Stimulated activated CD8-positive, alpha-beta memory T cell treated with anti-CD3 and anti-CD28 coated beads, Interleukin-7, amount 100 ng/mL, for 4 hours (primary cell): ENCODE results near the gene ZNF155.
"Not testable (repeated sequence)": the region's sequence is repeated elsewhere in the genome, so short reads cannot be mapped to it uniquely, and the experiment has no call there.

Experiments used
- DNase-seq, 2 donors: peaks; one replicate each; pipeline ENCODE4 v3.0.0-alpha.2; 2020; ENCODE audit warnings: low read depth in 2 of 2

ZNF155 gene

GRCh38 chr19:43983912-43984686, at the start of gene ZNF155:
Gene ZNF155, plus strand, starts transcription at chr19:43984188. Its CDS starts 4,356 bp downstream, at chr19:43988544.
- peak; percentile 57 to 62 for DNase-seq

- DNase-seq, result peak; percentile 78 to 84
Observed at GRCh38 chr19:43934985-43935708, 48.8 kb upstream of the ZNF155 start, which contains the start of gene ZNF45. Gene ZNF45, minus strand, starts transcription at chr19:43935282. Its CDS starts 13,097 bp downstream, at chr19:43922185.

GRCh38 chr19:43936188-43936587, 47.8 kb upstream of the ZNF155 start:
- no peak for DNase-seq

- no peak for DNase-seq
Observed at GRCh38 chr19:43939557-43940260, 44.3 kb upstream of the ZNF155 start.

GRCh38 chr19:43940719-43941118, 43.3 kb upstream of the ZNF155 start:
- DNase-seq, result no peak

- no peak for DNase-seq
Observed at GRCh38 chr19:43941209-43941608, 42.8 kb upstream of the ZNF155 start.

- DNase-seq, result not testable (repeated sequence)
Observed at GRCh38 chr19:43947412-43947811, 36.6 kb upstream of the ZNF155 start.

GRCh38 chr19:43949803-43950202, 34.2 kb upstream of the ZNF155 start:
- not testable (repeated sequence) for DNase-seq

GRCh38 chr19:43950834-43951645, 32.9 kb upstream of the ZNF155 start, which contains the start of gene ZNF221:
Gene ZNF221, plus strand, starts transcription at chr19:43951228. Its CDS starts 11,499 bp downstream, at chr19:43962727.
- DNase-seq, result peak; percentile 29 to 44

- no peak for DNase-seq
Observed at GRCh38 chr19:43956827-43957226, 27.2 kb upstream of the ZNF155 start.

GRCh38 chr19:43957891-43958290, 26.1 kb upstream of the ZNF155 start:
- DNase-seq, result no peak

GRCh38 chr19:43960411-43960810, 23.6 kb upstream of the ZNF155 start:
- DNase-seq, result no peak

- no peak for DNase-seq
Observed at GRCh38 chr19:43966079-43966694, 17.8 kb upstream of the ZNF155 start.

- DNase-seq, result no peak
Observed at GRCh38 chr19:43976732-43977131, 7.3 kb upstream of the ZNF155 start.

- DNase-seq, result no peak
Observed at GRCh38 chr19:43983544-43983911, 460 bp upstream of the ZNF155 start.

- DNase-seq, result no peak
Observed at GRCh38 chr19:43984687-43985000, 656 bp downstream of the ZNF155 start.

- no peak for DNase-seq
Observed at GRCh38 chr19:43997631-43998290, 13.8 kb downstream of the ZNF155 start.

- DNase-seq, result no peak
Observed at GRCh38 chr19:44002212-44002565, 18.2 kb downstream of the ZNF155 start.

- DNase-seq, result peak; percentile 77 to 78
Observed at GRCh38 chr19:44002566-44003460, 18.8 kb downstream of the ZNF155 start, which contains the start of gene ZNF230. Gene ZNF230, plus strand, starts transcription at chr19:44002957. Its CDS starts 4,122 bp downstream, at chr19:44007079.
